ENCODE data around the gene TRIM73. TPM values are rescaled to one million over a fixed set of nuclear protein-coding genes. Genes with fewer than 3 reads are reported as not detected.
"Not testable (repeated sequence)": the region's sequence is repeated elsewhere in the genome, so short reads cannot be mapped to it uniquely, and the experiment has no call there.

TRIM73 gene
- 0.67 and 0.73 TPM in 2 replicates for total RNA-seq

- not testable (repeated sequence) for DNase-seq (ENCODE audit: low read depth, low spot score)
Measured at GRCh38 chr7:75395329-75395728, at the start of gene TRIM73. Gene TRIM73 (plus strand): TSS chr7:75395629. CDS start chr7:75398934, 3,305 bp downstream.

- not testable (repeated sequence) for DNase-seq (ENCODE audit: low read depth, low spot score)
Measured at GRCh38 chr7:75358671-75359541, 36.5 kb upstream of the TRIM73 start.

- not testable (repeated sequence) for DNase-seq (ENCODE audit: low read depth, low spot score)
Measured at GRCh38 chr7:75359542-75359848, 35.9 kb upstream of the TRIM73 start.

- DNase-seq (ENCODE audit: low read depth, low spot score), result not testable (repeated sequence)
Measured at GRCh38 chr7:75364079-75364478, 31.4 kb upstream of the TRIM73 start.

- not testable (repeated sequence) for DNase-seq (ENCODE audit: low read depth, low spot score)
Measured at GRCh38 chr7:75366643-75367042, 28.8 kb upstream of the TRIM73 start.

DNA sequence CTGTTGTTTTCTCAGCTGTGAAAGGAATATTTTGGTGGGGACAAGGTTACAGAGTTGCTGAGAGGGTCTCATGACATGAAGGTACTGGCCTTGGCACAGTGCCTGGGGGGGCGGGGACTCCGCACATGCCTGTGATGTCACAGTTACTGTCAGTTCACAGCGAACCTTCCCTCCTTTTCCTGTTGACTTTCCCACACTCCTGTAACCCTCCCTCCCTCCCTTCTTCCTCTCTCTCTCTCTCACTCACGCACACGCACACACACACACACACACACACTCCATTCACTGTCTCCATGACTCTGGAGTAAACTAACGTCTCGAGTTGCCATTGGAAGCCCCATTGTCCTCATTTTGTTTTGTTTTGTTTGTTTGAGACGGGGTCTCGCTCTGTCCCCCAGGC lies 28.1 kb upstream of the TRIM73 start:
- not testable (repeated sequence) for DNase-seq (ENCODE audit: low read depth, low spot score)

DNA sequence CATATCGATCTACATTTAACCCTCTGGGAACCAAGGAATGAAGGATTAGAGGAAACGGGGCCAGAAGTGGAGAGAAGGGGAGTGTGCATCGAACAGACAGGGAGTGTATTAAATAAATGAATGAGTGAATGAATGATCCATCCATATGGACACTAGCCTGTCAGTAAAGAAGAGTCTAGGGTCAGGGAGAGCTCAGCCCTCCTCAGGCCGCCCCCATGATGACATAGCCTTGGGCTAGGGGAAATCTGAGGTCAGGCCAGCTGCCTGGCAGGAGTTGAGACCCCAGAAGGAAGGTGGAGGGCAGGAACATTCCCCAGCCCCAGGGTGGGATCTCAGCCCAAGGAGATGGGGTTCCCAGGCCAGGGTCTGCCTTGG lies 21.3 kb upstream of the TRIM73 start:
- DNase-seq (ENCODE audit: low read depth, low spot score), result not testable (repeated sequence)

DNA sequence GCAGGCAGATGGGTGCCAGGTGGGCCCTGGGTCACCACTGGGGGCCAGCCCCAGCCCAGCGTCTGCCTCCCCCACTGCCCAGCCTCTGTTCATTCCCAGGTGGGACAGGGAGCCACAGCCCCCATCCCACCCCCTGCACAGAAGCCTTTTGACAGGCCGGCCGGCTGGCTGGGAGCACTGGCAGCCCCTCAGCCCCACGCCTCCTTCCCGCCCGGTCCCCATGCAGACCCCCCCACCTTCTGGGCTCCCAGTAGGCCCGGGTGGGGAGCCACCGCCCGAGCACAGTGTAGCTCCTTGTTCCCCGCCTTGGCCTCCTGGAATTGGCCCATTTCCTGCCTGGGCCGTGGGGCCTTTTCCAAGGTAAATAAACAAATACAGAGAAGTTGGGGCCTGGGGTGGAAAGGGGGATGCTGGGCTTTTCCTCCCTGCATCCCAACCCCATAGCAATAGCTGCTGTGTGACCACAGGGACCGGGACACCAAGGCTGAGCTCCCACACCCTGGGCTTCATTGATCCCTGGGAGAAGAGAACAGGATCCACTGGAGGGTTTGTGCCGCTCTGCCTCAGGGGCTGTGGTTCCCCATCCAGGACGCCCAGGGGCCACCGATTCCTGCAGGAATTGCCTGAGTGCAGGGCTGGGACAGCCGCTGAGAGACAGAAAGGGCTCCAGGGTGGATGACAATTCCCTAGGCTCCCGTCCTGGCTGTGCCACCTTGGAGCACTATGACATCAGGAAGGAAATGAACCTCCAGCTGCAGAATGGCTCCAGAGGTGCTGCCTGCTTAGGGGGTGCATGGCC lies 20.7 kb upstream of the TRIM73 start:
- DNase-seq (ENCODE audit: low read depth, low spot score), result not testable (repeated sequence)

GRCh38 chr7:75393194-75393593 lies 2.2 kb upstream of the TRIM73 start:
- DNase-seq (ENCODE audit: low read depth, low spot score), result not testable (repeated sequence)

- DNase-seq (ENCODE audit: low read depth, low spot score), result not testable (repeated sequence)
Measured at GRCh38 chr7:75397865-75398264, 2.4 kb downstream of the TRIM73 start.

DNA sequence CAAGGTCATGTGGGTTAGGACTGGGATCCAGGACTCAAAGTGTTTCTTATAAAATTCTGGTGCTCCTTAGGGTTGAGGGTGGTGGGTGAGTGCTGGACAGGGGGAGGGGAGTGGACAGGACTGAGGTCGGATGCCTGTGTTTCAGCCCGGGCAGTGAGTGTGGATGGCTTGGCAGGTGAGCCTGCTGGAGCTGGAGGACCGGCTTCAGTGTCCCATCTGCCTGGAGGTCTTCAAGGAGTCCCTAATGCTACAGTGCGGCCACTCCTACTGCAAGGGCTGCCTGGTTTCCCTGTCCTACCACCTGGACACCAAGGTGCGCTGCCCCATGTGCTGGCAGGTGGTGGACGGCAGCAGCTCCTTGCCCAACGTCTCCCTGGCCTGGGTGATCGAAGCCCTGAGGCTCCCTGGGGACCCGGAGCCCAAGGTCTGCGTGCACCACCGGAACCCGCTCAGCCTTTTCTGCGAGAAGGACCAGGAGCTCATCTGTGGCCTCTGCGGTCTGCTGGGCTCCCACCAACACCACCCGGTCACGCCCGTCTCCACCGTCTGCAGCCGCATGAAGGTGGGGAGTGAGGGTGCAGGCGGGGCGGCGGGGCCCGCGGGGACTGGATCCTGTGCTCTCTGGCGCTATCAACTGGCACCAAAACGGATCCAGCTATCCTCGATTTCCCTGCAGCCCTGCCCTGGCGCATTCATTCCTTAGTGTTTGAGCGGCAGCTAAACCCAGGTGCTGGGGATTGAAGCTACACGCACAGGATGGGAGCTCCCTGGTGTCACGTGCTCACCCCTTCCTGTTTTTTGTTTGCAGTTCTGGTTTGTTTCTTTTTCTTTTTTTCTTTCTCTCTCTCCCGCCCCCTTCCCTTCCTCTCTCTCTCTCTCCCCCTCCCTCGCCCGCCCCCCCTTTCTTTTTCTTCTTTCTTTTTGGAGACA lies 3.6 kb downstream of the TRIM73 start:
- DNase-seq (ENCODE audit: low read depth, low spot score), result not testable (repeated sequence)

DNA sequence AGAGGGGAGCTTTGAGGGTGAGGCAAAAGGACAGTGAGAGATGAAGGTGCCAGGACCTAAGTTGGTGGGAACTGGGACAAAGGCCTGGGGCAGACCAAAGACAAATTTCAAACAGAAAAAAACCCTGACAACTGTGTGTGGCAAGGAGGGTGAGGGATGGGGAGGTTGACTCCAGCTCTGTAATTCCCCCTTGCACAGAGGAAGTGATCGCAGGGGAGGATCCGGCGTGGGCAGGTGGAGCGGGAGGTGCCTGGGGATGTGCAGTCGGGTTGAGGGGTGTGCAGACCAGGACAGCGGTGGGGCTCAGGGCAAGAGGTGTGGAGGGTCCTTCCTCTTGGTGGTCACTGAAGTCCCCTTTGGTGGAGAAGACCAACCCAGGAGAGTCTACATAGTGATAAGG lies 5.1 kb downstream of the TRIM73 start:
- not testable (repeated sequence) for DNase-seq (ENCODE audit: low read depth, low spot score)

- not testable (repeated sequence) for DNase-seq (ENCODE audit: low read depth, low spot score)
Measured at GRCh38 chr7:75403455-75404443, 8.3 kb downstream of the TRIM73 start.

DNA sequence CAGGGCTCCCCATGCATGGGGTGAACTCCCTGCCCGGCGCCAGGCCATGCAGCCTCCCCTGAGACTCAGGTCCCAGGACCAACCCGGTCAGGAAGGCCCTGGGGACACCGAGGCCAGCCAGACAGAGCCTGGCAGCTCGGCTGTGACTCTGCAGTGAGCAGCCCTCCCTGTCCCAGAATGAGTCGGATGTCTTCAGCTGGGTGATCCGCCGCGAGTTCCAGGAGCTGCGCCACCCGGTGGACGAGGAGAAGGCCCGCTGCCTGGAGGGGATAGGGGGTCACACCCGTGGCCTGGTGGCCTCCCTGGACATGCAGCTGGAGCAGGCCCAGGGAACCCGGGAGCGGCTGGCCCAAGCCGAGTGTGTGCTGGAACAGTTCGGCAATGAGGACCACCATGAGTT lies 9.2 kb downstream of the TRIM73 start:
- not testable (repeated sequence) for DNase-seq (ENCODE audit: low read depth, low spot score)

DNA sequence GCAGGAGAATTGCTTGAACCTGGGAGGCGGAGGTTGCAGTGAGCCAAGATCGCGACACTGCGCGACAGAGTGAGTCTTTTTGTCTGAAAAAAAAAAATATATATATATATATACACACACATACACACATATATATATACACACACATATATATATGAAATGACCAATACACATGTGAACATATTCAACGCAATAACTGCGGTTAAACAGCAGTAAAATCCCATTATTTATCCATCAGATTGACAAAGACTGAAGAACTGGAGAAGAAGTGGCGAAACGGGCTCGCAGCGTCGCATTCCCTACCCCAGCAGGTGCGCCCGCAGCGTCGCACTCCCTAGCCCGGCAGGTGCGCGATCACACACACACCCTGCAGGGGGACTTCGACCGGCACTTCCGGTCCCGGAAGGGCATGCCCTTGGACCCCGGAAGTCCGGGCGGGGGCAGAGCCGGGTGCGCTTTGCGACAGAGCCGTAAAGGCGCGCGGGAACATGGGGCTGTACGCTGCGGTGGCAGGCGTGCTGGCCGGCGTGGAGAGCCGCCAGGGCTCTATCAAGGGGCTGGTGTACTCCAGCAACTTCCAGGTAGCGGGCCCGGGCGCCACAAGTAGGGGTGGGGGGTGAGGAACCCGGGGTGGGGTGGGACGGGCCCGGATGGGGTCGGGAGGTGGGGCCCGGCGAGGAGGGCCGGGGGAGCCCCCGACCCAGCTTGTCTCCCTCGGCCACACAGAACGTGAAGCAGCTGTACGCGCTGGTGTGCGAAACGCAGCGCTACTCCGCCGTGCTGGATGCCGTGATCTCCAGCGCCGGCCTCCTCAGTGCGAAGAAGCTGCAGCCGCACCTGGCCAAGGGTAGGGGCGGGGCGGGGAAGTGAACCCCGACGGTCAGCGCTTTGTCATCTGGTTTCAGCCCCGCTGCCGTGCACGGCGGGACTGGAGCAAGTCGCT lies 14.7 kb downstream of the TRIM73 start:
- not testable (repeated sequence) for DNase-seq (ENCODE audit: low read depth, low spot score)

GRCh38 chr7:75410823-75411173 lies 15.4 kb downstream of the TRIM73 start:
- DNase-seq (ENCODE audit: low read depth, low spot score), result not testable (repeated sequence)

DNA sequence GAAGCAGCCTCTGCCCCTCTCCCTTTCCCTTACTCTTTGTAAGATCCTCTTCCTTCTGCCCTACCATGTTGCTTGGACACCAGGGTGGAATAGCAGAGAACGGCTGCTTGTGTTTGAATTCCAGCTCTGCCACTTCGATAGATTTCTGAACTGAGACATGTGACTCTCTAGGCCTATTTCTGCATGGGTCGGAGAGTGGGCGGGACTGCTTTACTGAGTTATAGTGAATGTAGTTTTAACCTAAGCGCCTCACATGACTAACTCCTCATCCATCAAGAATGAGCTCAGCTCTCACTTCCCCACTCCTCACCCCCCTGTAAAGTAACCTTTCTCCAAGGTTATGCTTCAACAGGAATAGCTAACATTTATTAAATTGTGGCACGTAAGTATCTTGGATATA lies 18.8 kb downstream of the TRIM73 start:
- not testable (repeated sequence) for DNase-seq (ENCODE audit: low read depth, low spot score)

DNA sequence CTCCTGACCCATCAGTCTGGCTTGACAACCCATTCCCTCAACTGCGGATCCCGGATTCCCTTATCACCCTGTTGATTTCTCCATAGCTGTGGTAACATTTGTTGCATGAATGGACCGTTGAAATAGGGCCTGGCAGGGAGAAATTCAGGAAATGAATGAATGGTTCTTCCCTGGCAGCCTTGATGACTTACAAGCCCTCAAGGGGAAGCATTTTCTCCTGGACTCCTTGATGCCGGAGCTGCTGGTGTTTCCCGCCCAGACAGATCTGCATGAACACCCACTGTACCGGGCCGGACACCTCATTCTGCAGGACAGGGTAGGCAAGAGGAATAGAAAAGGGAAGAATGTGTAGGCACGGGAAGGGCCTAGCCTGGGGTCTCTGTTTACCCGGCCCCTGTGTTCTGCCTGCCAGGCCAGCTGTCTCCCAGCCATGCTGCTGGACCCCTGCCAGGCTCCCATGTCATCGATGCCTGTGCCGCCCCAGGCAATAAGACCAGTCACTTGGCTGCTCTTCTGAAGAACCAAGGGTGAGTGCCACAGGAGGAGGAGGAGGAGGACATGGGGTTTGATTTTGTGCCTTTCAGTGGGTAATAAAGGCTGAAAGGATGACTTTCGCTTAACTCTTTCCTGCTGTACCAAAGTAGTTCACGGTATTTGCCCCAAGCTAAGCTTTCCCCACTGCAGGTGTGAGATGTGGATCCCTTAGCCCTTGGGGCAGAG lies 19.4 kb downstream of the TRIM73 start:
- not testable (repeated sequence) for DNase-seq (ENCODE audit: low read depth, low spot score)
